Measurements from ENCODE around the gene SP4. TPM values are rescaled to one million over a fixed set of nuclear protein-coding genes. Genes with fewer than 3 reads are reported as not detected.

Gene SP4
- total and polyA plus RNA-seq, 2 experiments from 2014 or later = 3.0 to 8.7 TPM

DNA sequence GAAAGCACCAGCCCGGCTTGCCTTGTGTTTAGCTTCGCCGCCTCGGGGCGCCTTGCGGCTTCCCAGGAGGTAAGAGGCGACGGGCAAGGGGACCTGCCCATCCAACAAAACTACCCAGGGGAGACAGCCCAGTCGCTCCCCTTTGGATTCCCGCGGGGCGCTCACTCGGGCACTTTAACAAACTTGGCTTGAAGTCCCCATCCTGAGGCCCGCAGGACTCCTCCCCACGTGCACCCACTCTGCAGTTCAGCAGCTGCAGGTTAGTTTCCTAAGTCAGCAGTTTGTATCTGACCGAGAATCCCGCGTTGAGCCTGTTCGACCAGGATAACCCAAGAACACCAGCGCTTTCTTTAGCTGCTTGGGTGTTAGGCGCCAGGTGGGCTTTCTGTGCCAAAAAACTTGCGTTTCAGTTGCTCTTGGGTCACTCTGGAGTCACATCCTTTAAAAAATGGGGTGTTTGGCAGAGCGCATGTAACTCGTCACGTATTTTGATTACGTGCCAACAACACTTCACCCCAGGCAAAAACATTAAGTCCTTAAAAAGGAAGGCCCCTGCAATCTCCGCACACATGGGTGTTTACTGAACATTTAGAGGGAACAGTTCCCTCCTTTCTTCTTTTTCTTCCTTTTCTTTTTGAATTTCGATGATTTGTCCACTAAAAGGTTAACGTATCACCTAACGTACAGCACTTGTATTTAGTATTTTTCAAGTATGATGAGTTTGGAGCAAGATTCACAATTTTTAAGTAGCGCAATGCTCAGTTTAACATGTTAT lies 115.8 kb downstream of the SP4 start:
- H3K27me3 ChIP-seq = peaks cover 78% of the 10 kb centered on the region

DNA sequence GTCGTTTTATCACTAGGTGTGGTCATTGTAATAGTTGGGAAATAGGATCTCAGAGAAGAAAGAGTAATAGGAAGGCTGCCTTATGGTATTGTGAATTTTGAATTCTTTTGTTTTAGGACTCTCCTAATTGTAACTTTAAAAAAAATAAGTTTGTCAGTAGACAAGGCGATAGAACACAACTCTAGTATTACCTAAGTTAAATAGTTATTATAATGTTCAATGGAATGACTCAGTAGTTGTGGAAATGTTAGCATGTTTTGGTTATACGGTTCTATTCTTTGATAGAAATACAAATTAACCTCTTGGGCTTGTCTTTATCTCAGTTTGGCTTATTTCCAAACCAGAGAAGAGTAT lies 116.4 kb downstream of the SP4 start:
- Histone ChIP-seq H3K4me1 (ENCODE audit: low read depth) (no peaks in the 10 kb centered on the region), H3K36me3 (no peaks in the 10 kb centered on the region), H3K27ac (no peak overlapping the region), H3K27me3 (peaks cover 78% of the 10 kb centered on the region), H3K9me3 (ENCODE audit: low read depth) (no peaks in the 10 kb centered on the region), H3K4me3 (no peak overlapping the region)
- TF ChIP-seq CTCF (IDR thresholded peaks at IDR 0.05; ENCODE audit: low read depth, low read length) = no peak
- DNase-seq (ENCODE audit: low read depth in 1 of 2, low spot score in 1 of 2) = no peak

More for the DNA sequence above, 115.8 kb downstream of the SP4 start:
- no peaks in the 10 kb centered on the region for H3K9me3 ChIP-seq (ENCODE audit: low read depth)
- no peak overlapping the region for H3K27ac ChIP-seq
- H3K4me1 ChIP-seq (ENCODE audit: low read depth) = no peaks in the 10 kb centered on the region
- no peak for TF ChIP-seq CTCF (IDR thresholded peaks at IDR 0.05; ENCODE audit: low read depth, low read length)
- H3K4me3 ChIP-seq = peak overlapping the region; percentile 41
- peak in 1 of 2 donors; percentile 27 for DNase-seq (ENCODE audit: low read depth in 1 of 2, low spot score in 1 of 2)
- H3K36me3 ChIP-seq = no peaks in the 10 kb centered on the region

DNA sequence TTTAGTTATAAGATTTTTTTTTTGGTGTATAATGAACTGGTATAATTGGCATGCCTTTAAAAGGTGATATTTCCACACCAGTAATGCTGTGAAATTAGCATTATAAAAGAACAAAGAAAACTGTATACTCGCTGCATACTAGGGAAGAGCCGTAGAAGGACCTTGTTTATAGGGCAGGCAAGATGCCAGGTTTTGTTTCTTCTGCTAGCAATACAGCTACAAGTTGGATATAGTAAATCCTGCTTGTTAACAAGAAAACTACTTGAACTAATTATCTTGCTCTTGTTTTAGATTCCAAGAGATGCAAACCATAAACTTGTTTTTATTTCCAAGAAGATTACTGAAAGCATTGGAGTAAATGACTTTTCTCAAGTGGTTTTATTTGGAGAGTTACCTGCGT lies 116.8 kb downstream of the SP4 start:
- no peaks in the 10 kb centered on the region for H3K9me3 ChIP-seq (ENCODE audit: low read depth)
- no peaks in the 10 kb centered on the region for H3K36me3 ChIP-seq
- no peak overlapping the region for H3K4me3 ChIP-seq
- H3K4me1 ChIP-seq (ENCODE audit: low read depth) = no peaks in the 10 kb centered on the region
- peak in 1 of 2 donors; percentile 9 for DNase-seq (ENCODE audit: low read depth in 1 of 2, low spot score in 1 of 2)
- H3K27me3 ChIP-seq = peaks cover 76% of the 10 kb centered on the region
- TF ChIP-seq CTCF (IDR thresholded peaks at IDR 0.05; ENCODE audit: low read depth, low read length) = no peak
- H3K27ac ChIP-seq = no peak overlapping the region

DNA sequence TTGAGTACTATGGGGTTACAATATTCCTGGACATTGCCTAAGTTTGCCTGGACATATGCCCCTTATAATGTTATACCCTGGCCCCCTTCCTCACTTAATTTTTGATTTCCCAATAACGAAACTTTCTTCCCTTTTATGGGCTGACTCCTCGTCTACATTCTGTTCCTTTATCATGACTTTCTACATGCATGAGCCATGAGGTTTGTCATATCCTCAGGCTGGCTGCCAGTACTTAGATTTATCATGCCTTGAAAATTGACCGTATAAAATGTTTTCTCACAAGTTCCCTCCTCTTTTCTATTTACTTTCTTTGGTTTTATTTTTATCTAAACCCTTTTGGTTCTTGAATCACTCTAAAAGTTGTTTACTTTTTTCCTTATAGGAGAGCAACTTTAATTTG lies 119.6 kb downstream of the SP4 start:
- Histone ChIP-seq H3K4me3 (no peak overlapping the region), H3K4me1 (ENCODE audit: low read depth) (no peaks in the 10 kb centered on the region), H3K27me3 (peaks cover 53% of the 10 kb centered on the region), H3K36me3 (no peaks in the 10 kb centered on the region), H3K9me3 (ENCODE audit: low read depth) (no peaks in the 10 kb centered on the region), H3K27ac (no peak overlapping the region)
- TF ChIP-seq CTCF (IDR thresholded peaks at IDR 0.05; ENCODE audit: low read depth, low read length) = no peak
- DNase-seq (ENCODE audit: low read depth in 1 of 2, low spot score in 1 of 2) = peak in 1 of 2 donors; percentile 16

GRCh38 chr7:21548491-21548890 lies 120.6 kb downstream of the SP4 start:
- Histone ChIP-seq H3K9me3 (ENCODE audit: low read depth) (no peaks in the 10 kb centered on the region), H3K27ac (no peak overlapping the region), H3K4me3 (no peak overlapping the region), H3K36me3 (no peaks in the 10 kb centered on the region), H3K27me3 (peaks cover 43% of the 10 kb centered on the region), H3K4me1 (ENCODE audit: low read depth) (no peaks in the 10 kb centered on the region)
- TF ChIP-seq CTCF (IDR thresholded peaks at IDR 0.05; ENCODE audit: low read depth, low read length) = no peak
- DNase-seq (ENCODE audit: low read depth in 1 of 2, low spot score in 1 of 2) = no peak

All from cardiac muscle cell (in vitro differentiated cells and primary cell).